GM06990 (cell line): ENCODE measurements around the gene PRKG1.

Experiments used
- DNase-seq: peaks from one replicate; pipeline ENCODE4 v3.0.0-alpha.2; 2011; ENCODE audit not compliant: insufficient read length; ENCODE audit errors: extremely low read depth
- H3K27me3 ChIP-seq: replicated peaks from 2 replicates; pipeline ENCODE4 v1.6.0; 2011; ENCODE audit warnings: low read length; ENCODE audit not compliant: control insufficient read depth, insufficient read depth
- H3K36me3 ChIP-seq: 2 replicates; pipeline ENCODE4 v1.5.1; 2011; ENCODE audit warnings: low read length; ENCODE audit not compliant: control insufficient read depth, insufficient read depth
- H3K4me3 ChIP-seq: replicated peaks from 2 replicates; pipeline ENCODE4 v1.5.1; 2011; ENCODE audit warnings: low read depth, mild to moderate bottlenecking, control low read depth, low read length
- TF ChIP-seq, protein P1 (sequence below): IDR thresholded peaks from 2 replicates; pipeline ENCODE4 v1.5.1; 2011; ENCODE audit warnings: low read length, control low read depth, mild to moderate bottlenecking, inconsistent platforms; ENCODE audit not compliant: insufficient read depth, poor library complexity, severe bottlenecking

PRKG1 gene

DNA sequence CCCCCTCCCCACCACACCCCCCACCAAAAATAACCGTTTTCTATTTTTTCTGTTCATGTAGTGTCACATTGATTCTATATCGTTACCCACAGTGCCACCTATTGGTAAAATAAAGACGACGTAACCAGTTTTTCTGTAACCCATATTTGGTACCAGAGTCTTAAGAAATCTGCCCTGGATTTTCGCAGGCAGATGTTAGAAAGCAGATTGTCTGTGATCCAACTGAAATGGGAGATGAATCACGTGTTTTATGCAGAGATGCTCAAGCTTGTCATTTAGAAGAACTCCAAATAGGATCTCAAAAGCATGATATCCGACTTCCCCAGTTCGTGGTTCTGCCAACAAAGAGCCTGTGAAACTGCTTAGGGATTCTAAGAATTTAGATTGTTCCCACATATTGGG is 886.2 kb downstream of the PRKG1 start:
- TF ChIP-seq, protein P1, sequence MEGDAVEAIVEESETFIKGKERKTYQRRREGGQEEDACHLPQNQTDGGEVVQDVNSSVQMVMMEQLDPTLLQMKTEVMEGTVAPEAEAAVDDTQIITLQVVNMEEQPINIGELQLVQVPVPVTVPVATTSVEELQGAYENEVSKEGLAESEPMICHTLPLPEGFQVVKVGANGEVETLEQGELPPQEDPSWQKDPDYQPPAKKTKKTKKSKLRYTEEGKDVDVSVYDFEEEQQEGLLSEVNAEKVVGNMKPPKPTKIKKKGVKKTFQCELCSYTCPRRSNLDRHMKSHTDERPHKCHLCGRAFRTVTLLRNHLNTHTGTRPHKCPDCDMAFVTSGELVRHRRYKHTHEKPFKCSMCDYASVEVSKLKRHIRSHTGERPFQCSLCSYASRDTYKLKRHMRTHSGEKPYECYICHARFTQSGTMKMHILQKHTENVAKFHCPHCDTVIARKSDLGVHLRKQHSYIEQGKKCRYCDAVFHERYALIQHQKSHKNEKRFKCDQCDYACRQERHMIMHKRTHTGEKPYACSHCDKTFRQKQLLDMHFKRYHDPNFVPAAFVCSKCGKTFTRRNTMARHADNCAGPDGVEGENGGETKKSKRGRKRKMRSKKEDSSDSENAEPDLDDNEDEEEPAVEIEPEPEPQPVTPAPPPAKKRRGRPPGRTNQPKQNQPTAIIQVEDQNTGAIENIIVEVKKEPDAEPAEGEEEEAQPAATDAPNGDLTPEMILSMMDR, result peak; percentile 46
- H3K27me3 ChIP-seq, result no peaks in the 10 kb centered on the region
- H3K36me3 ChIP-seq, result no peaks in the 10 kb centered on the region
- DNase-seq, result no peak
- no peak overlapping the region for H3K4me3 ChIP-seq

DNA sequence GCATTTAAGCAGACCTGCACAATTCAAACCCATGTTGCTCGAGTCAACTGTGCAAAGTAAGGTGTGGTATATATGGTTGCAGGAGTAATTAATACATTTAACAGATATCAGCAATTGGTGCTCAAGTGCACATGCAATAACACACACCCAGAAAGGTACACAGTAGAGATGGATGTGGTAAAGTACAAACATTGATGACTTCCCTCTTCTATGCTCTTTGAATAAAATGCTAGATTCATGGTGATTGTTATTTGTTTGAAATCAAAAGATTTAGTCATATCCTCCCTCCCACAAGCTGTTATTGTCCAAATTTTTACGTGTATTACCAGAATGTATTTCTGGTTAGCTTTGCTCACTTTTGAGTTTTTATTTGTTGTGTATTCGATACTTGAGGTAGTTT is 887.1 kb downstream of the PRKG1 start:
- TF ChIP-seq, protein P1, result no peak
- H3K27me3 ChIP-seq, result no peaks in the 10 kb centered on the region
- DNase-seq, result no peak
- H3K36me3 ChIP-seq, result no peaks in the 10 kb centered on the region
- no peak overlapping the region for H3K4me3 ChIP-seq

DNA sequence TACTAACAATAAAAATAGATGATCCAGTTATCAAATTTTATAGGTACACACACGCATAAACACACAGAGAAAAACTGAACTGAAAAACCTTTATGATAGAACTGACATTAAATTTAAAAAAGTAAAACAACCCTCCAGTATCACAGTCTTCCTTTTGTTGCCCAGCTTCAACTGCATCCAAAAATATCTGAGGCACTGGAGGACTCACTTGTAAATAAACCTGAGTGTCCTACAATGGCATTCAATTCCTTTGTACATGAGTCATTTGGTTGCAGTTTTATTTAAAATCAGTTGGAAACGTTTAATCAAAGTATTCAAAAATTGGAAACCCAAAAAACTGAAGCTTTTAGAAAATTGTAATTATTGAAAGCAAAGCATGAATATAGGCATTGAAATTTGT is 890.3 kb downstream of the PRKG1 start:
- H3K27me3 ChIP-seq, result no peaks in the 10 kb centered on the region
- DNase-seq, result no peak
- TF ChIP-seq, protein P1, result no peak
- H3K36me3 ChIP-seq, result no peaks in the 10 kb centered on the region
- H3K4me3 ChIP-seq, result no peak overlapping the region

DNA sequence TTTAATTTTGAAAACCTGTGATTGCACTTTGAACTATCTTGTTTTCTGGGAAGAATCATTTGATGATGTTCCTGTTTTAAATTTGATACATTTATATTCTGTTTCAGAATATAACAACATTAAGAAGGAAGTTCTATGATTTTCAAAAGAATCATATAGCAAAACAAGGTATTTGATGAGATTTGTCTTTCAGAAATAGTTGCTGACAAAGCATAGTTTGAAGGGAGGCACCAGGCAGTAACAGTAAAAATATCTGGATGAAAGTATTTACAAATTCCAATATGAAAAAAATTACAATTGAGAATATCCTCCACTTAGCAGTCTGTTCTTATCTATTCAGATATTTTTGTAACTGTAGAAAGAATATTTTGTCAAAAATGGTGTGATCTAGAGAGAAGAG is 891.2 kb downstream of the PRKG1 start:
- no peaks in the 10 kb centered on the region for H3K27me3 ChIP-seq
- DNase-seq, result no peak
- H3K36me3 ChIP-seq, result no peaks in the 10 kb centered on the region
- no peak overlapping the region for H3K4me3 ChIP-seq
- TF ChIP-seq, protein P1, result no peak

DNA sequence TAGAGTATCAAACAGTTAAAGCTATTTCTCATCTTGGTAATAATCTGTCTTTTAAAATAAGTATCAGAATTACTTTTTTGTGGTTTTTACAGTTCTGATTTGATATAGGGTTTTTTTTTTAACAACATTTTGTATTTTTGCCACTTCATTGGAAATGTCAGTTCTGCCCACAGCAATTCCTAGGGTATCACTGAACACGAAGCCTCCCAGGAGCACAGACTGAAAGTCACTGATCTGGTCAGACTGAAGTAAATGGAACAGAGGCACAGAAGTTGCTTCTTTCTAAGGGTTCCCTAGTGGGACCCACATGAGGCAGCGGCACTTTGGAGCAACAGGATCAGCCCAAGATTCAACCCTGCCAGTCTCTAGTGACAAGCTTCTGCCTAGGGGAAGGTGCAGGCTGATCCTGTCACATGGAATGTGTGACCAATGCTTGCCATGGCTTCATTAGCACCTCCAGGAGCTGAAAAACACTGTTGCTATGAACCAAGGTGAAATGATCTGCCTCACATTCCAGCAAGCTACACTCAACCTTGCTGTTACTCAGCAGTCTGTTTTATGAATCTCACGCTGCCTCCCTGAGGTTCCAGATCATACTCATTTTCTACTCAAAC is 898.6 kb downstream of the PRKG1 start:
- DNase-seq, result no peak
- TF ChIP-seq, protein P1, result no peak
- no peaks in the 10 kb centered on the region for H3K27me3 ChIP-seq

DNA sequence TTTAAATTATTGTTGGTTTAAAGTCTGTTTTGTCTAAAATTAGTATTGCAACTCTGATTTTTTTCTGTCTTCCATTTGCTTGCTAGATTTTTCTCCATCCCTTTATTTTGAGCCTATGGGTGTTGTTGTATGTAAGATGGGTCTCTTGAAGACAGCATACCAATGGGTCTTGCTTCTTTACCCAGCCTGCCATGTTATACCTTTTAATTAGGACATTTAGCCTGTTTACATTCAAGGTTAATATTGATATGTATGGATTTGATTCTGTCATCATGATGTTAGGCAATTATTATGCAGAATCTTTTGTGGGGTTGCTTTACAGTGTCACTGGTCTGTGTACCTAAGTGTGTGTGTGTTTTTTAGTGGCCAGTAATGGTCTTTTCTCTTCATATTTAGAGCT is 906.5 kb downstream of the PRKG1 start:
- TF ChIP-seq, protein P1, result no peak
- Histone ChIP-seq H3K4me3 (no peak overlapping the region), H3K27me3 (no peaks in the 10 kb centered on the region), H3K36me3 (no peaks in the 10 kb centered on the region)
- no peak for DNase-seq

More for the DNA sequence above, 898.6 kb downstream of the PRKG1 start:
- H3K4me3 ChIP-seq, result no peak overlapping the region
- H3K36me3 ChIP-seq, result no peaks in the 10 kb centered on the region
